HG02763 (cell line): ENCODE results near the gene KCNH8.
"Not testable (repeated sequence)": the region's sequence is repeated elsewhere in the genome, so short reads cannot be mapped to it uniquely, and the experiment has no call there.

Experiments
- ATAC-seq: cut with Tn5 transposase; IDR thresholded peaks from one replicate; pipeline ENCODE4 v1.9.1; 2021; ENCODE audit warnings: mild to moderate bottlenecking, moderate library complexity; ENCODE audit not compliant: unreplicated experiment

The KCNH8 gene

DNA sequence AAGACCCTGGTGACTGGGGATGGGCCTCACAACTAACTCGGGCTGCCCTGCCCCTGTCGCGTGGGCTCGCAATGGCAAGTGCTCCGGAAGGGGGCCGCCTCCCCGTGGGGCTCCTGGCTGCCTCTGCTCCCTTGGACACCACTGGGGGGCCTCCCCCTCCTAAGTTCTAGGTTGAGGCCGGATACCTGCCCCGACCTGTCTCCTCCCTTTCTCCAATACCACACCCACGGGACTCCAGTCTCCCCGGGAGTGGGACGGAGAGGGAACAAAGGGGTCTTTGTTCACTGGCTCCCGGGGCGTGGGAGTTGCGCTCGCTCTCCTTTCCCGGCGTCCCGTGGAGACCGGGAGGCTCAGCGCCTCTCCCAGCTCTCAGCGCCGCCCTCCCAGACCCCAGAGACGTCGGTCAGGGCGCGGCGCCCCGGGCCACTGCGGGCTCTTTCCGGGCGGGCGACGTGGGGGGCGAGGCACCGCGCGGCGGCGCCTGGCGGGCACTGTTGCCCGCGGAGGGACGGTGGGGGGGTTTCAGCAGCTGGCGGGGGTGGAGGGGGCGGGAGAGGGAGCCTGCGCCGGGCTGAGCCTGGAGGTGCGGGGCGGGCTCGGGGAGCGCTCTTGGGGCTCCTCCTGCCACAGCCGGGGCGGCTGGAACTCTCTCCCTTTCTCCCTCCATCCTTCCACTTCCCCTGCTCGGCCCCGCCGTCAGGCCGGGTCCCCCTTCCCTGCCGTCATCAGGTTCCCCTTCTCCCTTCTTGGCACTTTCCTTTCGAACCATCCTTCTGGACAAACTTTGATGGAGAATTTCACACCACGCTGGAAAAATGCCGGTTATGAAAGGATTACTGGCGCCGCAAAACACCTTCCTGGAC is at the start of gene KCNH8:
KCNH8 (plus strand) TSS at position 606 of the 863 bp plus-strand sequence; CDS start at position 816, 210 bp downstream.
- no peak for ATAC-seq

DNA sequence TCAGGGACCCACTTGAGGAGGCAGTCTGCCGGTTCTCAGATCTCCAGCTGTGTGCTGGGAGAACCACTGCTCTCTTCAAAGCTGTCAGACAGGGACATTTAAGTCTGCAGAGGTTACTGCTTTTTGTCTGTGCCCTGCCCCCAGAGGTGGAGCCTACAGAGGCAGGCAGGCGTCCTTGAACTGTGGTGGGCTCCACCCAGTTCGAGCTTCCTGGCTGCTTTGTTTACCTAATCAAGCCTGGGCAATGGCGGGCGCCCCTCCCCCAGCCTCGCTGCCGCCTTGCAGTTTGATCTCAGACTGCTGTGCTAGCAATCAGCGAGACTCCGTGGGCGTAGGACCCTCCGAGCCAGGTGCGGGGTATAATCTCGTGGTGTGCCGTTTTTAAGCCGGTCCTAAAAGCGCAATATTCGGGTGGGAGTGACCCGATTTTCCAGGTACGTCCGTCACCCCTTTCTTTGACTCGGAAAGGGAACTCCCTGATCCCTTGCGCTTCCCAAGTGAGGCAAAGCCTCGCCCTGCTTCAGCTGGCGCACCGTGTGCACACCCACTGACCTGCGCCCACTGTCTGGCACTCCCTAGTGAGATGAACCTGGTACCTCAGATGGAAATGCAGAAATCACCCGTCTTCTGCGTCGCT is 45.5 kb upstream of the KCNH8 start:
- not testable (repeated sequence) for ATAC-seq

DNA sequence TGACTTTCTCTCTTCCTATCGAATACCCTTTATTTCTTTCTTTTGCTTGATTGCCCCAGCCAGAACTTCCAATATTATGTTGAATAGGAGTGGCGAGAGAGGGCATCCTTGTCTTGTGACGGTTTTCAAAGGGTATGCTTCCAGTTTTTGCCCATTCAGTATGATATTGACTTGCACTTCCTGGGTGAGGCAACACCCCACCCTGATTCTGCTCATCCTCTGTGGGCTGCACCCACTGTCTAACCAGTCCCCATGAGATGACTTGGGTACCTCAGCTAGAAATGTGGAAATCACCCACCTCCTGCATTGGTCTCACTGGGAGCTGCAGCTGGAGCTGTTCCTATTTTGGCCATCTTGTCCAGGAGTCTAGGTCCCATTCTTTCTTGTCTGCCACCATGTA is 44.8 kb upstream of the KCNH8 start:
- ATAC-seq, result no peak

DNA sequence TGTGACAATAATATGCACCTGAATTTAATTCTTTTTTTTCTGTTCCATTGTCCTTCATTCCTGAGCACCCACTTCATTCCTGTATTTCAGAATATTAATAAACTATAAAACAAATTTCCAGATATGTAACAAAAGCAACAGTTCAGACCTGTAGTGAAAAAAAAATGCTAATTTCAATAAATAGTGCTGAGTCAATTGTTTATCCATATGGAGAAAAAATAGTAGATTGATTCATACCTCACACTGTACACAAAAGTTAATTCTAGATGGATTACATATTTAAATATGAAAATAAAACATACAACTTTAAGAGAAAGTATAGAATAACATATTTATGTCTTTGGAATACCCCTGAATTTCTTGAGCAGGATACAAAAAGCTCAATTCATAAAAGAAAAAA is 43.9 kb upstream of the KCNH8 start:
- no peak for ATAC-seq

DNA sequence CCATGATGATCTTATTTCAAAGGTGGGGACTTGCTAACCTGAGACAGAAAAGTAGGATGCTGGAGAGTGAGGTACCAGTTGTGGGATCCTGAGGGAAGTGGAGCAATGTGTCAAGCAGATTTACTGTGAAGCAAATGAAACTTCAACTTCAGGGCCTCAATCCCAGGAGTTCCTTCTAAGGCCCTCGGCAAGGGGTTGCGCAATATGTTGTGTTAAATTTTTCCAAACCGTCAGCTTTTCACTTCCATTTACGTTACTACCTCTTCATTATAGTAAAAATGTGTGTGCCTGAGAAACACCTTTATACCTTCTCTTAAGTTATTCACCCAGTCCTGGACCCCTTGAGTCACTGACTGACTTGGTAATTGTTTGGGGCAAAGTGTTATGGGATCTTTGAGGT is 42.5 kb upstream of the KCNH8 start:
- no peak for ATAC-seq

DNA sequence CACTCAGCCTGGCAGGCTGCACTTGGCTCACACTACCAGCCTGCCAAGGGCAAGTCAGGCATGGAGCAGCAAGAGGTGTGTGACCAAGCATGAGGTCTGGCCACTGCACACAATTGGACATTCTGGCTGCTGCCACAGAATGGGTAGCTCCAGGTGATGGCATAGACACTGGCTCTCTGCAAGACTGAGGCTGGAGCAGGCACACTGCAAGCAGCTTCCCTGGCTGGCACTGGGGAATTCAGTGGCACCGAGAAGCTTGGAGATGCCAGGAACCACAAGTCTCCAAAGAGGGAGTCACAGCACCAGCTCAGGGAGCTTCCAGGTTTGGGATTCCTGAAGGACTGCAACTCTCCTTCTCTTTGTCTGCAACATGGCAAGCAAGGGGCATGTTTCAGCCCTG is 42.0 kb upstream of the KCNH8 start:
- ATAC-seq, result no peak

DNA sequence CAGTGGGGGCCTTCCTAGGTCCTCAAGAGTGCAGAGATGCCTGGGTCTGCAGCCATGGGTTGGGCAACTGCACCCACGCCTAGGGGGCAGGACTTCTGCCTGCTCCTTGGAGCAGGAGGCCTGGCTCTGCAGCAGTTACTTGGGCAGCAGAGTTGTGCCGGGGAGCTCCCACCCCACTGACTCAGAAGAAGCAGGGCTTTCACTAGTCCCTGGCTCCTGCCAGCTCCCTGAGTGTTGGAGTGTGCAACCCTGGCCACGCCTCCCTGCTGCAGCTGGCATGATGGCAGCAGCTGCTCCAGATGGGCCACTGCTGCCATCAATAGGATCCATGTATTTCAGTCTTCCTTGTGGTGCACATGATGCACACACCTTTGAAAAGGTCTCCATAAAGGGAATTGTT is 40.6 kb upstream of the KCNH8 start:
- no peak for ATAC-seq

DNA sequence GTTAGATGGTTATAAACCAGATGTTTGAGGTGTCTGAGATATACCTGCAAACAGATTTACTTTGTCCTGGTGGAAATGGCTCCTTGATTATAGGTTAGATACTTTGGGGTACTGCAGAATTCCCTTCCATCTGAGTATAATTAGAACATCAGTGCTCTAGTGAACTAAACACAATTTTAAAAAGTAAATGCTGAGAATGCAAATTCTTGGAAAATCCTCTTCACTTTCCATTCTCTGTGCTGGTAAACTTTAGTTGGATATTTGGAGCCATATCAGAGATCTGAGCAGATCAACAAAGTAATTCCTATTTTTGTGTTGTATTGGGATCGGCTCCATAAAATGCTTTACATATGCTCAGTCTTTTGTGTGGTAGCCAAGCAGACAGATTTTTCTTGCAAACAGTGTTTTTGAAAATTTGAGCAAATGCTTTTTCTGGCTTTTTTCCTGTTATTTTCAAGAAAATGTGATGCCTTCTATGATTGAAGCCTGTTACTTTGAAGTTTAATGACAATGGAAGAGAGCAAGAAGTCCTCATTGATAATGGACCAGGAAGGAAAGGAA is 37.9 kb upstream of the KCNH8 start:
- ATAC-seq, result no peak

DNA sequence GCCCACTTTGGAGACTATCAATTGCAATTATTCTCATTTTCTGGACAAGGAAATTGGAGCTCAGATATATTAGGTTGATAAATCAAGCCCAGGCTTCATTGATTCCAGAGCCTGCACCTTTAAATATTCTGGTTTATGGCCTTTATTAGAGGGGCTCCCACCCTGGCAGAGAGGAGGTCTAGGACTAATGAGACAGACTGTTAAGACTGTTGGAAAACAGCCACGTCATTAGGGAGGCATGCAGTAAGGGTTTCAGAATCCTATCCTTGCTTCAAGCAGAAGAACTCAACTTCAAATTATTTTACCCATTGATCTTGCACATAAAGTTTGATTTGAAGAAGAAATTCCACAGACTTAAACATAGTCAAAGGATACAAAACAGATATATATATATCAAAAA is 33.8 kb upstream of the KCNH8 start:
- no peak for ATAC-seq

DNA sequence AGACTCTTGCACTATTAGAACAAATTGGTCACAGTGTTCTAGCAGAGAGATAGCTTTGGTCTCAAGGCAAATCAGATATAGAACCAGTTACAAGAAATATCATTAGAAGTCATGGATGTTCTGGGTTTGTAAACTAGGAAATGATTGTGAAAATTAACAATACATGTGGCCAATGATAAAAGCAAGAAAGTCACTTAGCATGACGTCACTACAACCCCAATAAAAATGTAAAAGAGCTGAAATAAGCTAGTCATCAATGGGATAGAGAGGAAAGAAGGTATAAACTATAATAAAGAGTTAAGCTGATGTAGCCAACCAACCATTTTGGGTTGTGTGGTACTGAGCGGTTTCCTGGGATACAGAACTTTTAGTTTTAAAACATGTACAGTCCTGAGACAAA is 32.1 kb upstream of the KCNH8 start:
- no peak for ATAC-seq

DNA sequence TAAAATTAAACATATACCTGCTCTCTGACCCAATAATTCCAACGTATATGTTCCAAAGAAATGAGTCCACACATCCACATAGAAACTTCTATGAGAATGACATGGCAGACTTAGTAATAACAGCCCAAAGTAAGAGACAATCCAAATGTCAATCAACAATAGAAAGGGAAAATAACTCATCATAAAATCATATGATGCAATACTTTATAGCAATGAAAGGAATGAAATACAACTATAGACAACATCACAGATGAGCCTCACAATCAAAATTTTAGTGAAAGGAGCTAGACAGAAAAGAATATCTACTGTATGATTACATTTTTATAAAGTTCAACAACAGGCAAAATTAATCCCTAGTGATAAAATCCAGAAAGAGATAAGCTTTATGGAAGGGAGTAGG is 23.6 kb upstream of the KCNH8 start:
- ATAC-seq, result no peak

DNA sequence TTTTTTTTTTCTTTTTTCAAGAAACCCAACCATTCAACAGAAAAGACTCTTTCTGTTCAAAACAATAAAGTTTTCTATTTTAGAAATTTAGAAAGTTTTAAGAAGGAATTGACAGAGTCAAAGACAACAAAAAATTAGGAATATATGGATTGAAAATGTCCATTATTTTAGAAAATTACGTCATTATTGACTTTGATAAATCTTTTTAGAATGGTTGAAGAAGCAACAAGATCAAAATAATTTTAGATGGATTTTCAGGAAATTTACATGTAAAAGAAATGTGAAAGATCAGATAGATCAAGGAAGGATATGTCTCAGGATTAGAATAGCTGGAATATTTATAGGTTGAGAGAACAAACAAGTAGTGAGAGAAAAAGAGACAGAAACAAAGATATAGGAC is 8.4 kb upstream of the KCNH8 start:
- no peak for ATAC-seq

DNA sequence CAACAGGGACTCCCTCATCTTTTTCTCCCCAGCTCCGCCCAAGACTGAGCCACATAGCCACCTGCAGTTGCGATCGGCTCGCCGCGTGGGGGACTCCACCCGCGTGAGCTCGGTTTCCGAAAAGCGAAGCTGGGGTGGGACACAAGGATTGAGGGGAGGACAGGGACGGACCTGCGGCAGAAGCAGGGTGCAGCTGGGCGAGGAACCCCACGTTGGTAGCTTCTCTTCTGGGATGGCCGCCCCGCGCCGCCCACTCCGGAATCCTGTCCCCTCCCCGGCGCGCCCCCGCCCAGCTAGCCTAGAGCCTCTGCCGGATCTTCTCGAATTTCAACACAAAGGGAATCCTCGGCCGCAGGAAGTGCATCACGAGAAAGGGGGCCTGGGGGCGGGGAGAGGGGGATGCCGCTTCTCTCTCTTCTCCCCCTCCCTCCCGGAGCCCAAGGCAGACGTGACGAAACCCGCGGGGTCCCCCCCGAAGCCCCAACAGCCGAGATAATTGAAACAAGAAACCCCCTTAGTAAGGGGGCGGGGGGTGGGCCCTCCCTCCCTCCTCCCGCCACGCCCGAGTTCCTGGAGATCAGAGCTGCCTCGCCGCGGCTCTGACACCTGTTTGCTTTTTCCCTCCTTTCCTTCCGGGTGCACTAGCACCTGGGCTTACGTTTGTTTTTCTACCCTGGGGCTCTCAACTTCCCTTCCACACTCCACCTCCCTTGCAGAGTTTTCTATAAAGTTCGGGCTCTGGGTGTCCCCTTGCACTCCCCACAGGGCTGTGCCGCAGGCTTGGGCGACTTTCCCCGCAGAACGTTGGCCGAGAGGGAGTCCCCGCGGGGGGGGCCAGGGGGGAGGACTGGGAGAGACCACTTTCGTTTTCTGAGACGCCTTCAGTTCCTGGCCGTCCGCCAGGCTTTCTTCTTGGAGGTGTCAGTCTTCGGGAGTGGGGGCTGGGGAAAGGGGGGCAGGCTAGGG is 1.3 kb upstream of the KCNH8 start:
- peak; percentile 74 for ATAC-seq

DNA sequence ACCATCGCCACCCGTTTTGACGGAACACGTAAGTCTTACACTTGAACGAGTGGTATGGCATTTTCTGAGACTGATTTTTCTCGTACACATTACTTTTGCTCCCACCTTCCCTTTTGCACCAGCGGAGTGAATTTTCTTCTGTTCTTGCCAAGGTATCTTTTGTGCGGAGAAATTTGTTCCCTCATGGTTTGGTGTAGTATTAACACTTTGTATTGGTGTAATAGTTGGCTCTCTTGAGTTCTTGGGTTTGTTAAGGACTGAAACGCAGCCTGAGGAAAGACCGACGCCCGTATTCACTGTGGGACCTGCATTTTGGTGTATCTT is 420 bp downstream of the KCNH8 start:
- ATAC-seq, result no peak

DNA sequence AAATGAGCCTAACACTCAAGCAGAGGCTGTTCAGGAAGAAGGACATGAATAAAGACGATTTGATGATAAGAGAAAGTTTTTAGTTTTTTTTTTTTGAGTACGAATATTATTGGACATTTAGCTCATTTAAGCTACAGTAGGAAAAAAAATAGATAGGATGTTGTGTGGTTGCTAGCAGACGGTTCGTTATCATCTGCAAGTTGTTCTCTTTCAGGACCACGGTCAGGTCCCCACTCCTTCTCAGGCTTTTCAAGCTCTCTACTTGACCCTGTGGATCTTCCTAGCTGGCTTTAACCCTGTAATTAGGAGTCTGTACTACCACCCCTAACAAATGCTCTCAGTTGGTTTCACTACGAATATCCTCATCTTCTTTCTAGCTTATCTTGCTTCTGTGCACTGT is 1.1 kb downstream of the KCNH8 start:
- no peak for ATAC-seq

DNA sequence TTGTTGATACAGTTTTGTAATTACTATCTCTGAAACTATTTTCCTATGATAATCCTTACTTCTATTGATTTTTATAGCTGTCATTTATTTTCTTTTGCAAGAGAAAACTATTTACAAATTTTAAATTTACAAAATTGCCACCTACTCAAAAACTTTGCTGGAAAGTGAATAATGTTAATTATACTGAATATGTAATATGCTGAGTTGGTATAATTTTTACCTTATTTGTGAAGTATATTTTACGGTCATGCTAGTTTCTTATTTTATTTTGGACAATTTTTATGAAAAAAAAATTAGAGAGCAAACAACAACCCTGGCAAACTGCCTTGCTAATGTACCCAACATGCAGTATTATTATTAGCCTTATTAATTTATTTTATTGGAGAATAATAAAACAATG is 2.9 kb downstream of the KCNH8 start:
- no peak for ATAC-seq

DNA sequence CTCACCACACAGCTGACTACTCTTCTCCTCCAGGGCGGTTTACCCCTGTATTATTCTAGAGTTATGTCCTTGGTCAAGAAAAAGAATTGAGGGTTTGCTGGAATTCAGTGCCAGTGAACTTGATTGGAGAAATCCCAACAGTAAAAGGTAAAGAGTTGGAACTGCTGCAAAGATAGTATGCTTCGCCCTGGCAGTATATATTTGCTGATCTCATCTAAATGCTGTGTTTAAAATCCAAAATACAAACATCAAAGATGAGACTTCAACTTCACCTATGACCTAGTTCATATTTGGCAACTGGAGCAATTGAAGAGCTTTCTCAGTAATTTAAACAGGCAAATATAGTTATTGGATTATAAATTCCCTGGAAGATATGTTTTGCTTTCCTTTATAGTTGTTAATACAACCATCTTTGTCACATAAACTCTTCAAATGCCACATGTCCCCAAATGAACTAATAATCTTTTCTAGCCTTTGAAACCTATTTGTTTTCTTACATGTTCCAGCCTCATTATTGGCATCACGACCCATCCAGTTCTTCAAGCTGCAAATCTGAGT is 6.5 kb downstream of the KCNH8 start:
- ATAC-seq, result no peak

DNA sequence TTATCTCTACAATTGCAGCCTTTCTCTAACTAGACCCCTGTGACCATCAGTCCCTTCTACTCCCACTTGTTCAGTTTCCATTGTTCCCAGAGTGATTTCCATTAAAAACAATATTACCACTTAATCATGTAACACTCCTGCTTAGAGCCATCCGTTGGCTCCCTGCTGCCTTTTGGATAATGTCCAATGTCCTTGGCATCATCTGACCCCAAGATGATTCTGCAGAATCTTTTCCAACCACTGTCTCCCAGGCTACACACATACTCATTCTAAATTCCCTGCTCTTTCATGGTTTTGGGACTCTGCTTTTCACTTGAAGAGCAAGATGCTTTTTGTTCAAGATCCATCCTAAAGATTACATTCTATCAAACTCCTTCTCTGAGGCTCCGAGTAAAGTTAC is 7.1 kb downstream of the KCNH8 start:
- no peak for ATAC-seq

DNA sequence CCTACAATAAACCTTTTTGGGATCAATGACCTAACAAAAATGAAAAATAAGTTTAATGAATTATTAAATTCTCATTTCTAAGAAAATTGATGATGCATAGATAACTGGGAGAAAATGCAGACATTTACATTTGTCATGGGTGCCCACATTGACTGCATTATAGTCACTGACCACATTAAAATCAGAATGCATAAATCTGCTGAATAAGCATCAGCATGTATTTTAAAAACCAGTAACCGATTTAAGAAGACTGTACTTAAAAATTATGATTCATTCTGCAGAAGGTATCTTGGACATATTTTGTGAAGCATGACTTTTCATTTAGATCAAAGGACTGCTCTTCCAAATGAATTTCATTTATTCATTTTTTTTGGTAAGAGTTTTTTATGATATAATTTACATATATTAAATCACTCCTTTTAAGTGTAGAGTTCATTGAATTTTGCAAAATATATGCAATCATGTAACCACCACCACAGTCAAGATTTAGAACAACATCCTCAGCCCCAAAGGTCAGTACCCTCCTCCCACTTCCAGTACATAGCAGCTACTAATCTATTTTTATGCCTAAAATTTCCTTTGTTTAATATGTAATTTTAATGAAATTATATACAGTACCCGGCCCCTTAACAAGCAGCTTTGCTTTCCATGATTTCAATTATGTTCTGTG is 11.8 kb downstream of the KCNH8 start:
- no peak for ATAC-seq

DNA sequence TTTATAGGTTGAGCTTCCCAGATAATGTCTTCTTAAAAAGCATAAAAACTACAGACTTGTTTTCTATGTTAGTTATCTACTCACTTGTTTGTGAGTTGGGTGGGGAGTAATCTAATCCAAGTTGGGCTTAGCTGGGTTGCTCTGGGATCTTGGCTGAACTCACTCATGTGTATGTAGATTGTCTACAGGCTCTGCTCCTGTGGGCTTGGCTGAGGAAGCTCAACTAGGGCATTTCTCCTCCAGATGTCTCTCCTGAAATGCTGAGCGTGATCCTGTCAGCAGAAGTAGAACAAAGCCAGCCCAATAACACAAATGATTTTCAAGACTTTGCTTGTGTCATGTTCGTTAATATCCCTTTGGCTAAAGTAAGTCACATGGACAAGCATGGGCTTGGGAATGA is 17.3 kb downstream of the KCNH8 start:
- ATAC-seq, result no peak
